ENCODE data around the gene EPS8L1. TPM values are rescaled to one million over a fixed set of nuclear protein-coding genes. Genes with fewer than 3 reads are reported as not detected.

Gene EPS8L1
- total and polyA plus RNA-seq, 2 donors (not counting 1 experiment from before 2014, with no cell fraction given) = 0.72 to 1.0 TPM

GRCh38 chr19:55109527-55110291 is 34.0 kb downstream of the EPS8L1 start:
- intact Hi-C loops (cut with micrococcal nuclease) = loop anchor here (10.0 kb wide), 3 partner anchors 105 to 995 kb away; partner anchors contain the start of genes PRPF31 and TFPT
- H3K27ac Mint-ChIP-seq = peak overlapping the region; percentile 26
- ChIA-PET POLR2A (no interaction called here), CTCF (no interaction called here)
- no peak overlapping the region for H3K4me3 Mint-ChIP-seq
- DNase-seq (no peak), ATAC-seq (ENCODE audit: low read depth) (no peak)
- Histone ChIP-seq H3K4me3 (ENCODE audit: control extremely low read depth in 1 of 5, extremely low read depth in 1 of 5, insufficient read depth in 1 of 5, low read depth in 2 of 5, low read length in 4 of 5) (no peak overlapping the region), H3K27ac (ENCODE audit: low read length in 2 of 2) (no peak overlapping the region), H3K27me3 (replicated peaks in 1 of 4; ENCODE audit: control extremely low read depth in 1 of 4, control insufficient read depth in 3 of 4, insufficient read depth in 4 of 4, low read length in 3 of 4) (no peaks in the 10 kb centered on the region), H4K20me1 (ENCODE audit: control insufficient read depth, insufficient read depth, low read length, poor library complexity, severe bottlenecking) (peaks cover 47% of the 10 kb centered on the region), H3K4me1 (ENCODE audit: control insufficient read depth in 2 of 2, insufficient read depth in 2 of 2, low read length in 2 of 2) (peaks cover 0 to 19% of the 10 kb centered on the region in 2 donors), H3K9ac (ENCODE audit: low read length) (no peak overlapping the region), H3K9me3 (ENCODE audit: control extremely low read depth in 1 of 3, control insufficient read depth in 2 of 3, insufficient read depth in 1 of 3, low read length in 2 of 3) (no peaks in the 10 kb centered on the region), H3K4me2 (replicated peaks; ENCODE audit: low read depth, low read length, poor library complexity, severe bottlenecking) (no peak overlapping the region), H3K36me3 (replicated peaks in 1 of 2; ENCODE audit: control extremely low read depth in 1 of 2, control insufficient read depth in 1 of 2, extremely low read depth in 1 of 2, insufficient read depth in 2 of 2, low read length in 1 of 2) (peaks cover 0 to 27% of the 10 kb centered on the region in 2 experiments), H2AFZ (ENCODE audit: insufficient read depth, low read depth, low read length, poor library complexity, severe bottlenecking) (no peak overlapping the region), H3K79me2 (ENCODE audit: control insufficient read depth, insufficient read depth, low read length) (peaks cover 23% of the 10 kb centered on the region)
- 96% methylated on average over 19 of the region's 20 CpGs for WGBS (ENCODE audit: insufficient coverage)
- no peaks in the 10 kb centered on the region for H3K9me3 Mint-ChIP-seq (ENCODE audit: insufficient read depth)
- H3K4me1 Mint-ChIP-seq = peaks cover 16% of the 10 kb centered on the region
- no peaks in the 10 kb centered on the region for H3K27me3 Mint-ChIP-seq
- TF ChIP-seq EZH2 (IDR thresholded peaks at IDR 0.05; ENCODE audit: borderline replicate concordance, insufficient read depth, low read depth, low read length, poor library complexity, severe bottlenecking) = no peak
- TF ChIP-seq CTCF (IDR thresholded peaks at IDR 0.05) = no peak

GRCh38 chr19:55111238-55111831 is 35.7 kb downstream of the EPS8L1 start:
- H3K27ac ChIP-seq (ENCODE audit: low read length in 2 of 2) = no peak overlapping the region
- H3K4me3 ChIP-seq (ENCODE audit: control extremely low read depth in 1 of 5, extremely low read depth in 1 of 5, insufficient read depth in 1 of 5, low read depth in 2 of 5, low read length in 4 of 5) = no peak overlapping the region
- ChIA-PET POLR2A (interaction anchor here (0.5 kb wide), 1 partner anchor 762 kb away, joined by 8 read pairs; no protein-coding TSS in a partner anchor), CTCF (no interaction called here)
- H3K4me1 ChIP-seq (ENCODE audit: control insufficient read depth in 2 of 2, insufficient read depth in 2 of 2, low read length in 2 of 2) = peaks cover 6 to 29% of the 10 kb centered on the region in 2 donors
- H3K27me3 Mint-ChIP-seq = no peaks in the 10 kb centered on the region
- H3K9ac ChIP-seq (ENCODE audit: low read length) = no peak overlapping the region
- no peaks in the 10 kb centered on the region for H3K9me3 ChIP-seq (ENCODE audit: control extremely low read depth in 1 of 3, control insufficient read depth in 2 of 3, insufficient read depth in 1 of 3, low read length in 2 of 3)
- no peaks in the 10 kb centered on the region for H3K9me3 Mint-ChIP-seq (ENCODE audit: insufficient read depth)
- TF ChIP-seq EZH2 (IDR thresholded peaks at IDR 0.05; ENCODE audit: borderline replicate concordance, insufficient read depth, low read depth, low read length, poor library complexity, severe bottlenecking) = no peak
- no peak for TF ChIP-seq CTCF (IDR thresholded peaks at IDR 0.05)
- H3K27ac Mint-ChIP-seq = no peak overlapping the region
- 94% methylated on average over 17 of the region's 21 CpGs for WGBS (ENCODE audit: insufficient coverage)
- intact Hi-C loops (cut with micrococcal nuclease) = loop anchor here (10.0 kb wide), 3 partner anchors 107 to 997 kb away; partner anchors contain the start of genes PRPF31 and TFPT
- H3K4me1 Mint-ChIP-seq = peaks cover 30% of the 10 kb centered on the region
- H3K4me3 Mint-ChIP-seq = no peak overlapping the region
- no peak for ATAC-seq (ENCODE audit: low read depth)
- H3K27me3 ChIP-seq (replicated peaks in 1 of 4; ENCODE audit: control extremely low read depth in 1 of 4, control insufficient read depth in 3 of 4, insufficient read depth in 4 of 4, low read length in 3 of 4) = no peaks in the 10 kb centered on the region
- peaks cover 39% of the 10 kb centered on the region for H3K79me2 ChIP-seq (ENCODE audit: control insufficient read depth, insufficient read depth, low read length)
- H3K4me2 ChIP-seq (replicated peaks; ENCODE audit: low read depth, low read length, poor library complexity, severe bottlenecking) = no peak overlapping the region
- H2AFZ ChIP-seq (ENCODE audit: insufficient read depth, low read depth, low read length, poor library complexity, severe bottlenecking) = no peak overlapping the region
- no peak for DNase-seq
- H4K20me1 ChIP-seq (ENCODE audit: control insufficient read depth, insufficient read depth, low read length, poor library complexity, severe bottlenecking) = peaks cover 63% of the 10 kb centered on the region
- H3K36me3 ChIP-seq (replicated peaks in 1 of 2; ENCODE audit: control extremely low read depth in 1 of 2, control insufficient read depth in 1 of 2, extremely low read depth in 1 of 2, insufficient read depth in 2 of 2, low read length in 1 of 2) = peaks cover 0 to 22% of the 10 kb centered on the region in 2 experiments

Data from B cell (primary cell).